Brain microvascular endothelial cell (primary cell): ENCODE results near the gene AIPL1.

ENCODE experiments used
- DNase-seq: peaks from one replicate; pipeline ENCODE4 v3.0.0-alpha.2; 2020
- H3K27ac ChIP-seq: fragments of 250-450 bp; sonication (Bioruptor Pico); 2 replicates; pipeline ENCODE4 v1.5.1; 2020; ENCODE audit warnings: mild to moderate bottlenecking, moderate library complexity
- H3K27me3 ChIP-seq: fragments of 250-450 bp; sonication (Bioruptor Pico); replicated peaks from 2 replicates; pipeline ENCODE4 v1.5.1; 2020; ENCODE audit warnings: mild to moderate bottlenecking
- H3K36me3 ChIP-seq: fragments of 250-450 bp; sonication (Bioruptor Pico); replicated peaks from 2 replicates; pipeline ENCODE4 v1.5.1; 2020; ENCODE audit warnings: mild to moderate bottlenecking
- H3K4me3 ChIP-seq: 2 replicates; pipeline ENCODE4 v1.5.1; 2011; ENCODE audit warnings: low read depth, mild to moderate bottlenecking, control low read depth, low read length, moderate library complexity
- in situ Hi-C: cut with HindIII; loops from 2 replicates; pipeline ENCODE4 v1.10.0; 2017; ENCODE audit warnings: low sequenced_read_pairs, low pct_ligation_motif_present
- TF ChIP-seq, protein P1 (sequence below): IDR thresholded peaks from 2 replicates; pipeline ENCODE4 v1.5.1; 2011; ENCODE audit warnings: low read depth, mild to moderate bottlenecking, moderate library complexity, low read length, control low read depth, inconsistent platforms; ENCODE audit errors: missing control alignments

Gene AIPL1

DNA sequence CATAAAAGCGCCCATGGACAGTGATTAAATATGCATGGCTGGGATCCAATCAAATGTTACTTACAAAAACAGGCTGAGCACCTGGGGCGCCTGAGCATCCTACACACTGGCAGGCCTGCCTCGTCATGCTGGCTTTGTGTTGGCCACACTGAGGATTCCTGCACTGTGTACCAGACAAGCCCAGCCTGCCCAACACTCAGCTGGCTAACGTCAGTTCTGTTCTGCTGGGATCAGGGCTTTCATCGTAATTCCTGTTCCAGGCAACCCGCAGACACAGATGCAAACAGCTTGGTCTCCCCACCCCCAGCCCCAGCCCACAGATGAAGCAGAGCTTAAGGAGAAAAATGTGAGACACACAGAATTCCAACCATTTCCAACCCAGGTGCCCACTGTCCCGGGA is 40.0 kb upstream of the AIPL1 start:
- no peak overlapping the region for H3K4me3 ChIP-seq
- DNase-seq, result no peak
- H3K36me3 ChIP-seq, result no peaks in the 10 kb centered on the region
- no peak overlapping the region for H3K27ac ChIP-seq
- H3K27me3 ChIP-seq, result no peaks in the 10 kb centered on the region
- in situ Hi-C loops, result no loop called here
- TF ChIP-seq, protein P1, sequence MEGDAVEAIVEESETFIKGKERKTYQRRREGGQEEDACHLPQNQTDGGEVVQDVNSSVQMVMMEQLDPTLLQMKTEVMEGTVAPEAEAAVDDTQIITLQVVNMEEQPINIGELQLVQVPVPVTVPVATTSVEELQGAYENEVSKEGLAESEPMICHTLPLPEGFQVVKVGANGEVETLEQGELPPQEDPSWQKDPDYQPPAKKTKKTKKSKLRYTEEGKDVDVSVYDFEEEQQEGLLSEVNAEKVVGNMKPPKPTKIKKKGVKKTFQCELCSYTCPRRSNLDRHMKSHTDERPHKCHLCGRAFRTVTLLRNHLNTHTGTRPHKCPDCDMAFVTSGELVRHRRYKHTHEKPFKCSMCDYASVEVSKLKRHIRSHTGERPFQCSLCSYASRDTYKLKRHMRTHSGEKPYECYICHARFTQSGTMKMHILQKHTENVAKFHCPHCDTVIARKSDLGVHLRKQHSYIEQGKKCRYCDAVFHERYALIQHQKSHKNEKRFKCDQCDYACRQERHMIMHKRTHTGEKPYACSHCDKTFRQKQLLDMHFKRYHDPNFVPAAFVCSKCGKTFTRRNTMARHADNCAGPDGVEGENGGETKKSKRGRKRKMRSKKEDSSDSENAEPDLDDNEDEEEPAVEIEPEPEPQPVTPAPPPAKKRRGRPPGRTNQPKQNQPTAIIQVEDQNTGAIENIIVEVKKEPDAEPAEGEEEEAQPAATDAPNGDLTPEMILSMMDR, result no peak

DNA sequence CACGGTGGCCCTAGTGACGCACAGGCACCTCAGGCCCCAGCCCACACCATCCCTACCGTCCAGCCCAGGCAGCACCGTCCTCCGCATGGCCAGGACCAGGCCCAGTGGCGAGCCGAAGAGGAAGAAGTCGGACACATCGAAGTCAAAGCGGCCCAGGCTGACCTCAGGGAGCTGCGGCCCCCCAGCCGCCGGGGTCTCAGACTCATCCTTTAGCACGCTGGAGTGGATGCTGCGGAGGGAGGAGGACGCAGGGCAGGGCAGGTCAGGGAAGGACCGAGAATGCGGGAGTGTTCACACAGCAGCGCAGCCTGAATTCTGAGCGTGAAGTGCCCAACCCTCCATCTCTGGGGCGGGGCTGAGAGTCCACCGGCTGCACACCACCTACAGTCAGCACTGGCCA is 39.5 kb upstream of the AIPL1 start:
- no peak for DNase-seq
- H3K27me3 ChIP-seq, result no peaks in the 10 kb centered on the region
- in situ Hi-C loops, result no loop called here
- TF ChIP-seq, protein P1, result no peak
- no peak overlapping the region for H3K27ac ChIP-seq
- H3K36me3 ChIP-seq, result no peaks in the 10 kb centered on the region
- H3K4me3 ChIP-seq, result no peak overlapping the region

GRCh38 chr17:6473128-6473767 is 38.3 kb upstream of the AIPL1 start:
- DNase-seq, result peak; percentile 77
- TF ChIP-seq, protein P1, result peak; percentile 98
- Histone ChIP-seq H3K36me3 (no peaks in the 10 kb centered on the region), H3K4me3 (no peak overlapping the region), H3K27ac (no peak overlapping the region), H3K27me3 (no peaks in the 10 kb centered on the region)
- in situ Hi-C loops, result no loop called here

- TF ChIP-seq, protein P1, result no peak
- H3K4me3 ChIP-seq, result no peak overlapping the region
- no peak overlapping the region for H3K27ac ChIP-seq
- H3K27me3 ChIP-seq, result no peaks in the 10 kb centered on the region
- no peak for DNase-seq
- in situ Hi-C loops, result no loop called here
- no peaks in the 10 kb centered on the region for H3K36me3 ChIP-seq
Observed at GRCh38 chr17:6472517-6472916, 37.6 kb upstream of the AIPL1 start.

GRCh38 chr17:6471531-6472465 is 36.9 kb upstream of the AIPL1 start:
- in situ Hi-C loops, result no loop called here
- TF ChIP-seq, protein P1, result peak; percentile 17
- peak; percentile 42 for DNase-seq
- Histone ChIP-seq H3K36me3 (no peaks in the 10 kb centered on the region), H3K4me3 (no peak overlapping the region), H3K27ac (no peak overlapping the region), H3K27me3 (no peaks in the 10 kb centered on the region)
